Measurements from ENCODE around the gene SCUBE3. TPM values are rescaled to one million over a fixed set of nuclear protein-coding genes. Genes with fewer than 3 reads are reported as not detected.

The SCUBE3 gene
- total and polyA plus RNA-seq, 9 of the 15 experiments (the other 6 are each of a cell fraction or from before 2014, with no cell fraction given): 0.01 to 0.11 TPM; not detected in 7

DNA sequence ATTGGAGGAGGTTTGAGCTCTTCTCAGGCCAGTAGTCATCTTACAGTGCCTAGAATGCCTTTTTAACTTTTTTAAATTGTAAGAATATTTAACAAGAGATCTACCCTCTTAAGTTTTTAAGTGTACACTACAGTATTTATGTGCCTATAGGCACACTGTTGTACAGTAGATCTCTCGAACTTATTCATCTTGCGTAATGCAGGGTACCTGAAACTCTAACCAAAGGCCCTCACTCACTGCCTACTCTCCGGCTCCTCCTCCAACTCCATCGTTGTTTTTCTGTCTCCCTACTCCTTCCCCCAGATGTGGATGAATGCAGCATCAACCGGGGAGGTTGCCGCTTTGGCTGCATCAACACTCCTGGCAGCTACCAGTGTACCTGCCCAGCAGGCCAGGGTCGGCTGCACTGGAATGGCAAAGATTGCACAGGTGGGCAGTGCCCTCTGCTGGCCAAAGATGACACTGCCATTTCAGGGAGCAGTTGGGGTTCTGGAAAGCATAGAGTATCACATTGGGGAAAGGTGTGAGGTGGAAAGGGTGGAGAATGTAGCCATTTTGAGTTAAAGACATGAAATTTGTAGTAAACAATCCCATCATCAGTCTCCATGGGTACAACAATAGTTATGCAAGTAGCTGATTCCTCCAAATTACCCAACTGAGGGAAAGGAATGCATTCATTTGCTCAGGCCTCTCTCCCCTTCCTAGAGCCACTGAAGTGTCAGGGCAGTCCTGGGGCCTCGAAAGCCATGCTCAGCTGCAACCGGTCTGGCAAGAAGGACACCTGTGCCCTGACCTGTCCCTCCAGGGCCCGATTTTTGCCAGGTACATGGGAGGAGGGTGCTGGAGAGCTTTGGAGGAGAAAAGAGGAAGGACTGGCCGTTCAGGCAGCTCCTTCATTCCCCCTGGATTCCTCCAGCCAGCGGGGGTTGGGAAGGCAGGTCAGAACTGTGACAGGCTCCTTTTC lies 27.4 kb downstream of the SCUBE3 start (continued):
- 0 out of 2 replicates have a peak, but pooled peaks have one; percentile 22 for TF ChIP-seq CEBPG (CRISPR knock-in tag; IDR thresholded peaks at IDR 0.05)
- TF ChIP-seq CEBPG (tag; conservative IDR thresholded peaks at IDR 0.05 in 1 of 2, IDR thresholded peaks at IDR 0.05 in 1 of 2): peak in 1 of 2 experiments; percentile 58; a peak in 3 of 4 replicates
- TF ChIP-seq ERF (CRISPR knock-in tag; IDR thresholded peaks at IDR 0.05): peak; percentile 67; the same call in 1 of the 2 replicates
- TF ChIP-seq, protein P1, sequence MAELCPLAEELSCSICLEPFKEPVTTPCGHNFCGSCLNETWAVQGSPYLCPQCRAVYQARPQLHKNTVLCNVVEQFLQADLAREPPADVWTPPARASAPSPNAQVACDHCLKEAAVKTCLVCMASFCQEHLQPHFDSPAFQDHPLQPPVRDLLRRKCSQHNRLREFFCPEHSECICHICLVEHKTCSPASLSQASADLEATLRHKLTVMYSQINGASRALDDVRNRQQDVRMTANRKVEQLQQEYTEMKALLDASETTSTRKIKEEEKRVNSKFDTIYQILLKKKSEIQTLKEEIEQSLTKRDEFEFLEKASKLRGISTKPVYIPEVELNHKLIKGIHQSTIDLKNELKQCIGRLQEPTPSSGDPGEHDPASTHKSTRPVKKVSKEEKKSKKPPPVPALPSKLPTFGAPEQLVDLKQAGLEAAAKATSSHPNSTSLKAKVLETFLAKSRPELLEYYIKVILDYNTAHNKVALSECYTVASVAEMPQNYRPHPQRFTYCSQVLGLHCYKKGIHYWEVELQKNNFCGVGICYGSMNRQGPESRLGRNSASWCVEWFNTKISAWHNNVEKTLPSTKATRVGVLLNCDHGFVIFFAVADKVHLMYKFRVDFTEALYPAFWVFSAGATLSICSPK (IDR thresholded peaks at IDR 0.05; ENCODE audit: borderline replicate concordance): no peak
- no peak for TF ChIP-seq XRCC5 (IDR thresholded peaks at IDR 0.05; ENCODE audit: low read depth, low read length)
- no peak for TF ChIP-seq PHB (CRISPR knock-in tag; IDR thresholded peaks at IDR 0.05)
- 0 out of 2 replicates have a peak, but pooled peaks have one; percentile 40 for TF ChIP-seq SMAD4 (CRISPR knock-in tag; conservative IDR thresholded peaks at IDR 0.05)
- TF ChIP-seq ZNF77 (CRISPR knock-in tag; IDR thresholded peaks at IDR 0.05): no peak
- TF ChIP-seq NCOA4 (IDR thresholded peaks at IDR 0.05; ENCODE audit: partially characterized antibody): no peak
- no peak for TF ChIP-seq NBN (IDR thresholded peaks at IDR 0.05; ENCODE audit: low read depth)
- TF ChIP-seq ESRRA (IDR thresholded peaks at IDR 0.05; ENCODE audit: borderline replicate concordance, low read depth): no peak
- TF ChIP-seq, protein P2, sequence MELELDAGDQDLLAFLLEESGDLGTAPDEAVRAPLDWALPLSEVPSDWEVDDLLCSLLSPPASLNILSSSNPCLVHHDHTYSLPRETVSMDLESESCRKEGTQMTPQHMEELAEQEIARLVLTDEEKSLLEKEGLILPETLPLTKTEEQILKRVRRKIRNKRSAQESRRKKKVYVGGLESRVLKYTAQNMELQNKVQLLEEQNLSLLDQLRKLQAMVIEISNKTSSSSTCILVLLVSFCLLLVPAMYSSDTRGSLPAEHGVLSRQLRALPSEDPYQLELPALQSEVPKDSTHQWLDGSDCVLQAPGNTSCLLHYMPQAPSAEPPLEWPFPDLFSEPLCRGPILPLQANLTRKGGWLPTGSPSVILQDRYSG (tag; conservative IDR thresholded peaks at IDR 0.05; ENCODE audit: low read depth): no peak
- TF ChIP-seq, protein P3, sequence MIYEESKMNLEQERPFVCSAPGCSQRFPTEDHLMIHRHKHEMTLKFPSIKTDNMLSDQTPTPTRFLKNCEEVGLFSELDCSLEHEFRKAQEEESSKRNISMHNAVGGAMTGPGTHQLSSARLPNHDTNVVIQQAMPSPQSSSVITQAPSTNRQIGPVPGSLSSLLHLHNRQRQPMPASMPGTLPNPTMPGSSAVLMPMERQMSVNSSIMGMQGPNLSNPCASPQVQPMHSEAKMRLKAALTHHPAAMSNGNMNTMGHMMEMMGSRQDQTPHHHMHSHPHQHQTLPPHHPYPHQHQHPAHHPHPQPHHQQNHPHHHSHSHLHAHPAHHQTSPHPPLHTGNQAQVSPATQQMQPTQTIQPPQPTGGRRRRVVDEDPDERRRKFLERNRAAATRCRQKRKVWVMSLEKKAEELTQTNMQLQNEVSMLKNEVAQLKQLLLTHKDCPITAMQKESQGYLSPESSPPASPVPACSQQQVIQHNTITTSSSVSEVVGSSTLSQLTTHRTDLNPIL (CRISPR knock-in tag; IDR thresholded peaks at IDR 0.05): no peak
- TF ChIP-seq CXXC5 (CRISPR knock-in tag; IDR thresholded peaks at IDR 0.05): no peak
- TF ChIP-seq NFIX (CRISPR knock-in tag; IDR thresholded peaks at IDR 0.05; ENCODE audit: low read depth): no peak
- TF ChIP-seq, protein P4, sequence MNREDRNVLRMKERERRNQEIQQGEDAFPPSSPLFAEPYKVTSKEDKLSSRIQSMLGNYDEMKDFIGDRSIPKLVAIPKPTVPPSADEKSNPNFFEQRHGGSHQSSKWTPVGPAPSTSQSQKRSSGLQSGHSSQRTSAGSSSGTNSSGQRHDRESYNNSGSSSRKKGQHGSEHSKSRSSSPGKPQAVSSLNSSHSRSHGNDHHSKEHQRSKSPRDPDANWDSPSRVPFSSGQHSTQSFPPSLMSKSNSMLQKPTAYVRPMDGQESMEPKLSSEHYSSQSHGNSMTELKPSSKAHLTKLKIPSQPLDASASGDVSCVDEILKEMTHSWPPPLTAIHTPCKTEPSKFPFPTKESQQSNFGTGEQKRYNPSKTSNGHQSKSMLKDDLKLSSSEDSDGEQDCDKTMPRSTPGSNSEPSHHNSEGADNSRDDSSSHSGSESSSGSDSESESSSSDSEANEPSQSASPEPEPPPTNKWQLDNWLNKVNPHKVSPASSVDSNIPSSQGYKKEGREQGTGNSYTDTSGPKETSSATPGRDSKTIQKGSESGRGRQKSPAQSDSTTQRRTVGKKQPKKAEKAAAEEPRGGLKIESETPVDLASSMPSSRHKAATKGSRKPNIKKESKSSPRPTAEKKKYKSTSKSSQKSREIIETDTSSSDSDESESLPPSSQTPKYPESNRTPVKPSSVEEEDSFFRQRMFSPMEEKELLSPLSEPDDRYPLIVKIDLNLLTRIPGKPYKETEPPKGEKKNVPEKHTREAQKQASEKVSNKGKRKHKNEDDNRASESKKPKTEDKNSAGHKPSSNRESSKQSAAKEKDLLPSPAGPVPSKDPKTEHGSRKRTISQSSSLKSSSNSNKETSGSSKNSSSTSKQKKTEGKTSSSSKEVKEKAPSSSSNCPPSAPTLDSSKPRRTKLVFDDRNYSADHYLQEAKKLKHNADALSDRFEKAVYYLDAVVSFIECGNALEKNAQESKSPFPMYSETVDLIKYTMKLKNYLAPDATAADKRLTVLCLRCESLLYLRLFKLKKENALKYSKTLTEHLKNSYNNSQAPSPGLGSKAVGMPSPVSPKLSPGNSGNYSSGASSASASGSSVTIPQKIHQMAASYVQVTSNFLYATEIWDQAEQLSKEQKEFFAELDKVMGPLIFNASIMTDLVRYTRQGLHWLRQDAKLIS (CRISPR knock-in tag; IDR thresholded peaks at IDR 0.05): no peak
- TF ChIP-seq ATF7 (IDR thresholded peaks at IDR 0.05): peak; percentile 17; the same call in 1 of the 2 replicates
- no peak for TF ChIP-seq RFX1 (IDR thresholded peaks at IDR 0.05)
- TF ChIP-seq SLC30A9 (CRISPR knock-in tag; IDR thresholded peaks at IDR 0.05): no peak
